Thoracic aorta (tissue), 2 donors: Measurements from ENCODE around the gene DAG1. TPM values are rescaled to one million over a fixed set of nuclear protein-coding genes. Genes with fewer than 3 reads are reported as not detected.

Experiments
- ATAC-seq: fragments of 150-250 bp; one replicate; pipeline ENCODE4 v1.8.0; 2017; ENCODE audit warnings: low read depth; ENCODE audit not compliant: insufficient number of reproducible peaks, low FRiP score
- DNase-seq: peaks from one replicate; pipeline ENCODE4 v3.0.0-alpha.2; 2020; ENCODE audit warnings: low spot score
- H3K27ac ChIP-seq, 2 donors: fragments of 200-600 bp; sonication (generic); 1 replicate in 1 of 2; 2 replicates in 1 of 2; pipeline ENCODE4 v1.5.1; 2016; ENCODE audit warnings: mild to moderate bottlenecking in 2 of 2, moderate library complexity in 2 of 2
- H3K27me3 ChIP-seq: fragments of 200-600 bp; sonication (generic); replicated peaks from 2 replicates; pipeline ENCODE4 v1.6.0; 2016; ENCODE audit warnings: mild to moderate bottlenecking; ENCODE audit not compliant: insufficient read depth
- H3K36me3 ChIP-seq: fragments of 200-600 bp; sonication (generic); one replicate; pipeline ENCODE4 v1.5.1; 2016
- H3K4me1 ChIP-seq, 2 donors: fragments of 200-600 bp; sonication (generic); 1 replicate in 1 of 2; 2 replicates in 1 of 2; pipeline versions ENCODE4 v1.5.1 to v1.6.0; 2016; ENCODE audit warnings: low read depth in 2 of 2, mild to moderate bottlenecking in 1 of 2; ENCODE audit not compliant: control insufficient read depth in 1 of 2
- H3K4me3 ChIP-seq: fragments of 200-600 bp; sonication (generic); 2 replicates; pipeline ENCODE4 v1.5.1; 2016; ENCODE audit warnings: mild to moderate bottlenecking
- H3K9me3 ChIP-seq: fragments of 200-600 bp; sonication (generic); 2 replicates; pipeline ENCODE4 v1.5.1; 2016
- CTCF ChIP-seq: fragments of 200-600 bp; sonication (generic); IDR thresholded peaks from one replicate; pipeline ENCODE4 v1.5.1; 2019; ENCODE audit warnings: antibody characterized with exemption
- total RNA-seq, 2 donors: library from RNA; depleted of rRNA; stranded (reverse); fragments of >200 nt; gene quantifications; one replicate each; pipeline versions ENCODE4 v1.1.0 to v1.2.3, GENCODE V29; 2016

The DAG1 gene
- total RNA-seq, 2 donors from 2014 or later, result 71.9 to 171 TPM

GRCh38 chr3:49454898-49455681 is 15.0 kb upstream of the DAG1 start:
- no peaks in the 10 kb centered on the region for H3K9me3 ChIP-seq
- no peak for DNase-seq
- TF ChIP-seq CTCF, result no peak
- no peak overlapping the region for H3K4me3 ChIP-seq
- H3K27ac ChIP-seq, result peak overlapping the region; percentile 10 to 57
- H3K27me3 ChIP-seq, result no peaks in the 10 kb centered on the region
- H3K36me3 ChIP-seq, result no peaks in the 10 kb centered on the region
- H3K4me1 ChIP-seq, result peaks cover 11 to 15% of the 10 kb centered on the region in 2 donors
- no peak for ATAC-seq

- DNase-seq (no peak), ATAC-seq (no peak)
- H3K27ac ChIP-seq, result no peak overlapping the region
- TF ChIP-seq CTCF, result no peak
- no peaks in the 10 kb centered on the region for H3K9me3 ChIP-seq
- no peak overlapping the region for H3K4me3 ChIP-seq
- no peaks in the 10 kb centered on the region for H3K27me3 ChIP-seq
- no peaks in the 10 kb centered on the region for H3K36me3 ChIP-seq
- H3K4me1 ChIP-seq, result peaks cover 11 to 15% of the 10 kb centered on the region in 2 donors
These were observed 13.6 kb upstream of the DAG1 start for GRCh38 chr3:49456466-49456865.

GRCh38 chr3:49460188-49460890 is 9.7 kb upstream of the DAG1 start:
- Histone ChIP-seq H3K9me3 (no peaks in the 10 kb centered on the region), H3K27ac (no peak overlapping the region), H3K36me3 (no peaks in the 10 kb centered on the region), H3K4me1 (peaks cover 2 to 5% of the 10 kb centered on the region in 2 donors), H3K27me3 (no peaks in the 10 kb centered on the region), H3K4me3 (no peak overlapping the region)
- no peak for DNase-seq
- TF ChIP-seq CTCF, result no peak
- no peak for ATAC-seq

GRCh38 chr3:49460956-49461355 is 9.1 kb upstream of the DAG1 start:
- no peak overlapping the region for H3K4me3 ChIP-seq
- H3K4me1 ChIP-seq, result peaks cover 0 to 4% of the 10 kb centered on the region in 2 donors
- ATAC-seq, result no peak
- TF ChIP-seq CTCF, result no peak
- no peak overlapping the region for H3K27ac ChIP-seq
- no peak for DNase-seq
- H3K36me3 ChIP-seq, result no peaks in the 10 kb centered on the region
- no peaks in the 10 kb centered on the region for H3K9me3 ChIP-seq
- H3K27me3 ChIP-seq, result no peaks in the 10 kb centered on the region

DNA sequence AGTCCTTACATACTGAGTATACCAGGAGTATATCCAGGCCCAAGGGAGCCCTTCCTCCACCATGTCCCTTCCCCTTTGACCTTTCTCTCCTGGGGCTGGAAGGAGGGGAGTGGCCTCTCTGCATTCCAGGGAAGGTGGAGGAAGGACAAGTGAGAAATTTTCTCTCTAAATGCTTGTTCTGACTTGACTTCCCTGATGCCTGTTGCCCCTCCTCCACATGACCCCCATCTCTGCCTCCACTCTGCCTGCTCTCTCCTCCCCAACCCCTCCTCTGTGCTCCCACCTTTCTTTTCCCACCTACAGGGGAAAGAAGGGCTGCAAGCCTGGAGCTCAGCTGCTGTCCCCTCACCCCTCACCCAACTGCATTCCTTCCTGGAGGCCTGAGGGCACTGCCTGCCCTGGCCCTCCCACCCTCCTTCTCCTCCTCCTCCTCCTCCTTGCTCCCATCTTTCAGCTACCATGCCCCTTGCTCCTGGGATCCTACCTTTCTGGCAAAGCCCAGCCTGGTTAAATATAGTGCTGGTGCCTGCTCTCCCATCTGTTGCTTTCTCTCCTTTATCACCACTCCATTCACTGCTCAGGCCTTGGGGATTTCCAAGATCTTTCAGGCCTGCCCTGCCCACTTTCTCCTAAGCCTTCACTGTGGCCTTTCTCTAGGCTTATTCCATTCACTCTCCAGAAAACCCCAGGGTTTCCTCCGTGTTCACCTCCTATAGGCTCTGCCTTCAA is 8.5 kb upstream of the DAG1 start:
- DNase-seq (no peak), ATAC-seq (no peak)
- H3K4me1 ChIP-seq, result no peaks in the 10 kb centered on the region
- no peaks in the 10 kb centered on the region for H3K36me3 ChIP-seq
- no peaks in the 10 kb centered on the region for H3K9me3 ChIP-seq
- no peak overlapping the region for H3K4me3 ChIP-seq
- no peak for TF ChIP-seq CTCF
- no peaks in the 10 kb centered on the region for H3K27me3 ChIP-seq
- H3K27ac ChIP-seq, result no peak overlapping the region
